HG03175 (cell line): Measurements from ENCODE around the gene BACH1.
"Not testable (repeated sequence)": the region's sequence is repeated elsewhere in the genome, so short reads cannot be mapped to it uniquely, and the experiment has no call there.

Experiments
- ATAC-seq: cut with Tn5 transposase; IDR thresholded peaks from one replicate; pipeline ENCODE4 v1.9.1; 2021; ENCODE audit warnings: mild to moderate bottlenecking, moderate library complexity; ENCODE audit not compliant: unreplicated experiment

BACH1 gene

GRCh38 chr21:29298348-29299045 is at the start of gene BACH1:
TSS of gene BACH1 (plus strand) at chr21:29298922. CDS start at chr21:29321281, 22,359 bp downstream.
- ATAC-seq = peak; percentile 55

GRCh38 chr21:29249289-29249688 is 49.4 kb upstream of the BACH1 start:
- ATAC-seq = not testable (repeated sequence)

- ATAC-seq = no peak
Observed at GRCh38 chr21:29250636-29251035, 48.1 kb upstream of the BACH1 start.

- ATAC-seq = not testable (repeated sequence)
Observed at GRCh38 chr21:29253861-29254260, 44.9 kb upstream of the BACH1 start.

- ATAC-seq = no peak
Observed at GRCh38 chr21:29254550-29254949, 44.2 kb upstream of the BACH1 start.

- no peak for ATAC-seq
Observed at GRCh38 chr21:29256126-29256910, 42.4 kb upstream of the BACH1 start.

- no peak for ATAC-seq
Observed at GRCh38 chr21:29257701-29258100, 41.0 kb upstream of the BACH1 start.

GRCh38 chr21:29258626-29259338 is 39.9 kb upstream of the BACH1 start:
- no peak for ATAC-seq

- no peak for ATAC-seq
Observed at GRCh38 chr21:29260461-29260860, 38.3 kb upstream of the BACH1 start.

- no peak for ATAC-seq
Observed at GRCh38 chr21:29261555-29262540, 36.9 kb upstream of the BACH1 start.

GRCh38 chr21:29264721-29265120 is 34.0 kb upstream of the BACH1 start:
- ATAC-seq = no peak

- ATAC-seq = peak; percentile 42
Observed at GRCh38 chr21:29265690-29266479, 32.8 kb upstream of the BACH1 start.

GRCh38 chr21:29267666-29268065 is 31.1 kb upstream of the BACH1 start:
- no peak for ATAC-seq

GRCh38 chr21:29271927-29272333 is 26.8 kb upstream of the BACH1 start:
- ATAC-seq = no peak

GRCh38 chr21:29277442-29277841 is 21.3 kb upstream of the BACH1 start:
- ATAC-seq = no peak

- ATAC-seq = no peak
Observed at GRCh38 chr21:29279558-29279957, 19.2 kb upstream of the BACH1 start.

GRCh38 chr21:29281801-29282200 is 16.9 kb upstream of the BACH1 start:
- ATAC-seq = not testable (repeated sequence)

GRCh38 chr21:29287383-29287782 is 11.3 kb upstream of the BACH1 start:
- no peak for ATAC-seq

GRCh38 chr21:29288239-29288638 is 10.5 kb upstream of the BACH1 start:
- no peak for ATAC-seq

- no peak for ATAC-seq
Observed at GRCh38 chr21:29289317-29289716, 9.4 kb upstream of the BACH1 start.
